Panc1 (cell line): ENCODE results near the gene KIF26B. TPM values are rescaled to one million over a fixed set of nuclear protein-coding genes. Genes with fewer than 3 reads are reported as not detected.

Source experiments
- ATAC-seq: fragments of 200-7000 bp; cut with Tn5 transposase; 2 replicates; pipeline ENCODE4 v1.9.1; 2020; ENCODE audit warnings: mild to moderate bottlenecking, moderate library complexity
- BruUV-seq: library from RNA; stranded (reverse); fragments of 400-500 nt; replicated peaks from 2 replicates; lab custom pipeline; 2021; lab: Mats Ljungman, UMichigan
- CTCF ChIA-PET: fragments of 300-600 bp; sonication (Branson Sonifier 250); formaldehyde crosslinking; loops from one replicate; lab custom pipeline; 2022; ENCODE audit warnings: antibody characterized with exemption; lab: Charles Lee
- POLR2A ChIA-PET: fragments of 300-600 bp; sonication (Branson Sonifier 250); formaldehyde crosslinking; loops from one replicate; lab custom pipeline; 2022; ENCODE audit warnings: antibody characterized with exemption; lab: Charles Lee
- DNase-seq: peaks from one replicate; pipeline ENCODE4 v3.0.0-alpha.2; 2010; ENCODE audit warnings: low read depth, low spot score
- H3K27ac ChIP-seq: 2 replicates; pipeline ENCODE4 v1.5.1; 2011; ENCODE audit warnings: mild to moderate bottlenecking, low read length, inconsistent platforms
- H3K27me3 ChIP-seq: fragments of 200-500 bp; sonication (Bioruptor generic); 2 replicates; pipeline ENCODE4 v1.6.0; 2014; ENCODE audit warnings: low read length, inconsistent platforms; ENCODE audit not compliant: control insufficient read depth, insufficient read depth
- H3K36me3 ChIP-seq: fragments of 200-500 bp; sonication (Bioruptor generic); 2 replicates; pipeline ENCODE4 v1.5.1; 2014; ENCODE audit warnings: inconsistent platforms, mild to moderate bottlenecking, low read length, moderate library complexity; ENCODE audit not compliant: control insufficient read depth, insufficient read depth
- H3K4me1 ChIP-seq: 2 replicates; pipeline ENCODE4 v1.5.1; 2011; ENCODE audit warnings: inconsistent platforms, mild to moderate bottlenecking, low read length, moderate library complexity; ENCODE audit not compliant: control insufficient read depth, insufficient read depth
- H3K4me3 ChIP-seq, 2 experiments: 2 replicates each; pipeline ENCODE4 v1.5.1; 2011 to 2012; ENCODE audit warnings: low read depth in 2 of 2, low read length in 2 of 2, mild to moderate bottlenecking in 2 of 2, inconsistent platforms in 1 of 2, moderate library complexity in 1 of 2
- H3K9me3 ChIP-seq: fragments of 200-500 bp; sonication (Bioruptor generic); 2 replicates; pipeline ENCODE4 v1.5.1; 2014; ENCODE audit warnings: low read depth, mild to moderate bottlenecking, inconsistent platforms, low read length, moderate library complexity; ENCODE audit not compliant: control insufficient read depth, insufficient read depth
- CTCF ChIP-seq: fragments of 450-650 bp; IDR thresholded peaks from 2 replicates; pipeline ENCODE4 v1.5.1; 2017; ENCODE audit warnings: mild to moderate bottlenecking
- POLR2AphosphoS5 ChIP-seq: IDR thresholded peaks from 2 replicates; pipeline ENCODE4 v1.6.1; 2012; ENCODE audit warnings: mild to moderate bottlenecking, low read depth, low read length, moderate library complexity
- REST ChIP-seq, 2 experiments: IDR thresholded peaks; 2 replicates each; pipeline ENCODE4 v1.6.1; 2011 to 2012; ENCODE audit warnings: low read depth in 2 of 2, control low read depth in 1 of 2, low read length in 1 of 2, mild to moderate bottlenecking in 1 of 2, moderate library complexity in 1 of 2; ENCODE audit not compliant: insufficient read depth in 1 of 2
- SIN3A ChIP-seq: IDR thresholded peaks from 2 replicates; pipeline ENCODE4 v1.6.1; 2012; ENCODE audit warnings: low read depth, mild to moderate bottlenecking, low read length, moderate library complexity, borderline replicate concordance; ENCODE audit not compliant: insufficient read depth
- TCF7L2 ChIP-seq: IDR thresholded peaks from 2 replicates; pipeline ENCODE4 v1.6.1; 2011; ENCODE audit warnings: mild to moderate bottlenecking, low read depth, low read length, inconsistent platforms
- in situ Hi-C: cut with HindIII; loops from 2 replicates; pipeline ENCODE4 v1.10.0; 2016; ENCODE audit warnings: low sequenced_read_pairs, low pct_unique_long_range_greater_than_20kb
- intact Hi-C: fragments of 100-400 bp; cut with micrococcal nuclease; formaldehyde crosslinking; loops from one replicate; pipeline ENCODE4 v1.10.0; 2022; ENCODE audit not compliant: unreplicated experiment
- total RNA-seq: library from RNA; stranded (reverse); gene quantifications from one replicate; pipeline ENCODE4 v1.2.1, GENCODE V29; 2021; ENCODE audit not compliant: unreplicated experiment

KIF26B gene
- total RNA-seq, 1 experiment from 2014 or later = 0.33 TPM

- no peak for ATAC-seq
- intact Hi-C loops (loop anchor here (10.0 kb wide), 1 partner anchor 61 kb away; no protein-coding TSS in a partner anchor), in situ Hi-C loops (no loop called here)
- no peak for DNase-seq
- POLR2A ChIA-PET = no interaction called here
- BruUV-seq = no TSS peak
- no peaks in the 10 kb centered on the region for H3K9me3 ChIP-seq
- no peak overlapping the region for H3K27ac ChIP-seq
- H3K27me3 ChIP-seq = peaks cover 3% of the 10 kb centered on the region; the same call in 1 of the 2 replicates
- TF ChIP-seq POLR2AphosphoS5 (no peak), CTCF (no peak), REST (IDR thresholded peaks at IDR 0.05; ENCODE audit: insufficient read depth in 1 of 2, low read depth in 2 of 2, low read length in 1 of 2) (no peak), TCF7L2 (no peak), SIN3A (no peak)
- no peaks in the 10 kb centered on the region for H3K4me1 ChIP-seq
- H3K4me3 ChIP-seq = no peak overlapping the region
- H3K36me3 ChIP-seq = no peaks in the 10 kb centered on the region
- CTCF ChIA-PET = no interaction called here
These were observed 451.5 kb downstream of the KIF26B start for GRCh38 chr1:245606157-245606725.

- ChIA-PET POLR2A (no interaction called here), CTCF (no interaction called here)
- no peak for ATAC-seq
- Histone ChIP-seq H3K36me3 (no peaks in the 10 kb centered on the region), H3K4me1 (no peaks in the 10 kb centered on the region), H3K9me3 (no peaks in the 10 kb centered on the region), H3K4me3 (no peak overlapping the region), H3K27ac (no peak overlapping the region), H3K27me3 (peaks cover 3% of the 10 kb centered on the region; the same call in 1 of the 2 replicates)
- TF ChIP-seq REST (IDR thresholded peaks at IDR 0.05; ENCODE audit: insufficient read depth in 1 of 2, low read depth in 2 of 2, low read length in 1 of 2) = no peak
- no peak for TF ChIP-seq POLR2AphosphoS5
- TF ChIP-seq CTCF = no peak
- TF ChIP-seq SIN3A = no peak
- TF ChIP-seq TCF7L2 = no peak
- BruUV-seq = no TSS peak
- intact Hi-C loops (loop anchor here (10.0 kb wide), 1 partner anchor 63 kb away; no protein-coding TSS in a partner anchor), in situ Hi-C loops (no loop called here)
- no peak for DNase-seq
These were observed 453.5 kb downstream of the KIF26B start for GRCh38 chr1:245608271-245608670.
